Measurements from ENCODE around the gene IBTK.
"Not testable (repeated sequence)": the region's sequence is repeated elsewhere in the genome, so short reads cannot be mapped to it uniquely, and the experiment has no call there.

IBTK gene

DNA sequence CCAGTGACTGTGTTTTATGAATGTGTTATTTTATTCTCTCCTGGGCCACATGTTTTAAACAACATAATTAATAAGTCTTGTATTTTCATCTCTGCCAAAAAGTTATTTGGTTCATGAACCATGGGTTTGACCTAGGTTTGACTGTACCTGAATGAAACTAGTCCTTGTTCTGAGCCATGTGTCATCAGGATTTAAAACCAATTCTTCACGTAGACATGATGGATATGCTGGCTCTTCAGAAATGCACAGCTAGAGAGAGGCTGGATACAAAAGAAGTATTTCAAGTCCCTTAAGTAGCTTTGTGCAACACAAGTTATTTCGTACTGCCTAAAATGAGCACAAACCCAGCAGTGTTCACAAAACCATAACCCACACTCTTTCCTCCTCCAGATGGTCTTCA is 116.1 kb downstream of the IBTK start:
- H3K27ac ChIP-seq (ENCODE audit: low read length), result no peak overlapping the region
- H3K36me3 ChIP-seq (ENCODE audit: insufficient read depth, low read depth, low read length), result no peaks in the 10 kb centered on the region
- H3K27me3 ChIP-seq (ENCODE audit: insufficient read depth, low read length), result no peaks in the 10 kb centered on the region
- no peaks in the 10 kb centered on the region for H3K9me3 ChIP-seq (ENCODE audit: insufficient read depth, low read depth, low read length)
- no peaks in the 10 kb centered on the region for H3K4me1 ChIP-seq (ENCODE audit: insufficient read depth, low read length)
- no peak overlapping the region for H3K9ac ChIP-seq (ENCODE audit: low read depth, low read length)
- H3K4me3 ChIP-seq (ENCODE audit: low read length), result no peak overlapping the region

- H3K9ac ChIP-seq (ENCODE audit: low read depth, low read length), result no peak overlapping the region
- no peaks in the 10 kb centered on the region for H3K9me3 ChIP-seq (ENCODE audit: insufficient read depth, low read depth, low read length)
- H3K4me1 ChIP-seq (ENCODE audit: insufficient read depth, low read length), result no peaks in the 10 kb centered on the region
- H3K36me3 ChIP-seq (ENCODE audit: insufficient read depth, low read depth, low read length), result no peaks in the 10 kb centered on the region
- H3K27ac ChIP-seq (ENCODE audit: low read length), result no peak overlapping the region
- H3K27me3 ChIP-seq (ENCODE audit: insufficient read depth, low read length), result no peaks in the 10 kb centered on the region
- H3K4me3 ChIP-seq (ENCODE audit: low read length), result no peak overlapping the region
Measured at GRCh38 chr6:82129797-82130196, 117.7 kb downstream of the IBTK start.

DNA sequence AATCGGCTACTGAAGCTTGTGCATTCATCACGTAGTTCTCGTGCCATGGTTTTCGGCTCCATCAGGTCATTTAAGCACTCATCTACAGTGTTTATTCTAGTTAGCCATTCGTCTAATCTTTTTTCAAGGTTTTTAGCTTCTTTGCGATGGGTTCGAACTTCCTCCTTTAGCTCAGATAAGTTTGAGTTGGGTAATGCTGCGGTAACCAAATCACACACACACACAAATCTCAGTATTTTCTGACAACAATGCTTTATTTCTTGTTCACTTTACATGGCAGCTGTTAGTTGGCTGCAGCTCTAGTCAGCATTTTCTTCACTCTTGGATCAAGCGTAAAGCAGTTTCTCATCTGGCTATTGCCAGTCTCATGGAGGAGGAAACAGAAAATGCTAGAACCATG is 118.6 kb downstream of the IBTK start:
- H3K27me3 ChIP-seq (ENCODE audit: insufficient read depth, low read length); H3K9ac ChIP-seq (ENCODE audit: low read depth, low read length); H3K4me1 ChIP-seq (ENCODE audit: insufficient read depth, low read length); H3K36me3 ChIP-seq (ENCODE audit: insufficient read depth, low read depth, low read length); H3K9me3 ChIP-seq (ENCODE audit: insufficient read depth, low read depth, low read length); H3K27ac ChIP-seq (ENCODE audit: low read length); H3K4me3 ChIP-seq (ENCODE audit: low read length): not testable (repeated sequence)

DNA sequence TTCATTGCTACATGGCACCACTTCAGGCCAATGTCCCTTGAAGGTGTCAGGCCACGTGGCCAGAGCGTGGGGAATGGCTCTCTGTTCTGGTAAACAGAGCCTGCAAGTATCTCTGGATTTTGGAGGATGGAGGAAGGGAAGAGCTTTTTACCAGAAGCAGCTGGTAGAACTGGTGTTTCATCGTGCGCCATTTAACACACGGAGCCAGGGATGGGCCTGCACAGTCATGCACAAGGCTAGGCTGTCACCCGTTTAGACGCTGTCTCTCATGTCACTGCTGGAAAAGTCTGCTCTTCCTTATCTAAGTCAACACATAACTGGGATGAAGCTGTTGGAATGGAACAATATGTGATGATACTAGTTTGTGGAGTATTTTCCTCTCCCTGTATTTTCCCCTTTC is 123.9 kb downstream of the IBTK start:
- Histone ChIP-seq H3K9ac (ENCODE audit: low read depth, low read length) (no peak overlapping the region), H3K27me3 (ENCODE audit: insufficient read depth, low read length) (no peaks in the 10 kb centered on the region), H3K9me3 (ENCODE audit: insufficient read depth, low read depth, low read length) (no peaks in the 10 kb centered on the region), H3K4me3 (ENCODE audit: low read length) (no peak overlapping the region), H3K27ac (ENCODE audit: low read length) (no peak overlapping the region), H3K36me3 (ENCODE audit: insufficient read depth, low read depth, low read length) (no peaks in the 10 kb centered on the region), H3K4me1 (ENCODE audit: insufficient read depth, low read length) (no peaks in the 10 kb centered on the region)
